GM21526 (cell line): Measurements from ENCODE around the gene FXYD3.

Experiments
- ATAC-seq: cut with Tn5 transposase; IDR thresholded peaks from one replicate; pipeline ENCODE4 v1.9.1; 2021; ENCODE audit warnings: moderate library complexity; ENCODE audit not compliant: unreplicated experiment, low FRiP score

FXYD3 gene

DNA sequence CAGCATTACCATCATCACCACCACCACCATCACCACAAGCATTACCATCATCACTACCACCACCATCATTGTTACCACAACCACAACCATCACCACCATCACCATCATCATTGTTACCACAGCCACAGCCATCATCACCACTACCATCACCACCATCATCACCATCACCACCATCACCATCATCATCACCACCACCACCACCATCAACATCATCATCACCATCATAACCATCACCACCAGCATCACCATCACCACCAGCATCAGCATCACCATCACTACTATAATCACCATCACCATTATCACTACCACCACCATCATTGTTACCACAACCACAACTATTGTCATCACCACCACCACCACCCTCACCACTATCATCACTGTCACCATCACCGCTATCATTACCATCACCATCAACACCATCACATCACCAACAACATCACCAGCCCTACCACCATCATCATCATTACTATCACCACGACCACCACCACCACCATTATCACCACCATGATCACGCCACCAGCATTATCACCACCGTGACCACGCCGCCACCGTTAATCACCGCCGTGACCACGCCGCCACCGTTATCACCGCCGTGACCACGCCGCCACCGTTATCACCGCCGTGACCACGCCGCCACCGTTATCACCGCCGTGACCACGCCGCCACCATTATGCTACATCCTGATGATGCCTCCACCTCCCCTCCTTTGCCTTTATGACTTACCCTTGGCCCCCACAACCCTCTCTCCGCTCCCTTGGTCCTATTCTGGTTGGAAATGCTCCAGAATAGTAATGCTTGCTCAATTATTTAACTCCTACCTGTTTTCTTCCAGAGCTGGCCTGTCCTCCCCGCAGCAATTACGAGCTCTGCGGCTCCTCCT is 10.0 kb upstream of the FXYD3 start:
- ATAC-seq: no peak

DNA sequence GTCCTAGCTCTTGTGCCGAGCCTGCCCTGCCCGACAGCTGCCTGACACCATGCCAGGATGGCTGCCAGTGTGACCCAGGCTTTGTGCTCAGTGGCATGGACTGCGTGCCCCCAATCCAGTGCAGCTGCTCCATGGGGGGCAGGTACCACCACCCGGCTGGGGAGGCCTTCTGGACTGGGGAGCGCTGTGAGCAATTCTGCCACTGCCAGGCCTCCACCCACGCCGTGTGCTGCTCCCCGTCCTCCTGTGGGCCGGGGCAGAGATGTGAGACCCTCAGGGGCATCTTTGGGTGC is 9.4 kb upstream of the FXYD3 start:
- ATAC-seq: no peak

DNA sequence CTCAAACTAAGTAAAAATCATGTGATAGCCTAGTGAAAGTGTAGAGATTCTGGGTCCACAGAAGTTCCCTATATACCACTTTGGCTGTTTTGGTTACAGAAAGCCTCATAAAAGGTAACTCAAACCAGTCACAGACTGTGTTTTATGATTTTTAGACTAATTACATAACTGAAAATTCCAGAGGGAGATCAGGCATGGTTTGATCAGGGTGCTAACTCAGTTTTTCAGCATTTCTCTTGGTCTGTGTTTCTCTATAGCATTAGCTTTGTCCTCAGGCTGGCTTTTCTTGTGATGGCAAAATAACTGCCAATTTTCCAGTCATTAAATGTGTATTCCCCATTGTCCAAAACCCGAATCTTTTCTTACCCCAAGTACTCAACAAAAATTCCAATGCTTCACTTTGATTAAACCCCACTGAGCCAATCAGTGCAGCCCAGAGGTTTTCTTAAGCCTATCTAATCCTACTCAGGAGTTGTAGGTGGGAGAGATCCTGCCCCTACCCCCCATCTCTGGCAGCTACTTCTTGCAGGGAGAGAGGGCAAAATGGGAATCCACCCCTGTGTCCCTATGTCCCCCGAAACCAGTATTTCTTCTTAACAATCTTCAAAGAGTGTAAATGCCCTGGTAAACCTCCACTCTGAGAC is 8.6 kb upstream of the FXYD3 start:
- ATAC-seq: no peak

DNA sequence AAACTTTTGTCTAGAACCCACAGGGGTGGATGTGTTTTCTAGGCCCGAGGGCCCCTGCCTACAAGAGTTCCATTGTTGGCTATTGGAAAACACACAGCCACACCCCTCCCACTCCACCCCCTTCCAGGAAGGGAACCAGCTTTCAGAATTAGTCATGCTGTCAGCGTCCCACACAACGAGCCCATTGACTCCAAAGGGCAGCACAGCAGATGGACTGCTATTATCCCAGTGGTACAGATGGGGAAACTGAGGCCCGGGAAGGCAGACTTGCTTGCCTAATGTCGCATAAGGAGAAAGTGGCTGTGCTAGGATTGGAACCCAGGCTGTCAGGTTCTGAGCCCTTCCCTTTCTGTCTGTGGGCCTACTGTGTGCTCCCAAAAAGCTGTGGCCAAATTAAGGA is 8.1 kb upstream of the FXYD3 start:
- ATAC-seq: no peak

DNA sequence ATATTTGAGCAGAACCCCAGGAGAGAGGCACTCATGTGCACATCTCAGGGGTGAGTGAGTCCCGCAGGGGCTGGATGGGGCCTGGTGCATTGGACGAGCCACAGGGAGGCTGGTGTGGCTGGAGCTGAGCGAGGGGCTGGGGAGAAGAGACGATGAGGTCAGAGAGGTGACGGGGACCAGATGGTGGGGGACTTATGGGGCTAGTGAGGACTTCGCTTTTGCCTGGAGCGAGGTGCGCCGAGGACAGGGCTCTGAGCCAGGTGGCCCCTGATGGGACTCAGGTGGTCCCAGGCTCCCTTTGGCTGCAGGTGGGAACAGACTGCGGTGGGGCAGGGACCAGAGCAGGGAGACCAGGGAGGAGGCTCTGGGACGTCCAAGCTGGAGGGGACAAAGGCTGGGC is 6.9 kb upstream of the FXYD3 start:
- no peak for ATAC-seq

DNA sequence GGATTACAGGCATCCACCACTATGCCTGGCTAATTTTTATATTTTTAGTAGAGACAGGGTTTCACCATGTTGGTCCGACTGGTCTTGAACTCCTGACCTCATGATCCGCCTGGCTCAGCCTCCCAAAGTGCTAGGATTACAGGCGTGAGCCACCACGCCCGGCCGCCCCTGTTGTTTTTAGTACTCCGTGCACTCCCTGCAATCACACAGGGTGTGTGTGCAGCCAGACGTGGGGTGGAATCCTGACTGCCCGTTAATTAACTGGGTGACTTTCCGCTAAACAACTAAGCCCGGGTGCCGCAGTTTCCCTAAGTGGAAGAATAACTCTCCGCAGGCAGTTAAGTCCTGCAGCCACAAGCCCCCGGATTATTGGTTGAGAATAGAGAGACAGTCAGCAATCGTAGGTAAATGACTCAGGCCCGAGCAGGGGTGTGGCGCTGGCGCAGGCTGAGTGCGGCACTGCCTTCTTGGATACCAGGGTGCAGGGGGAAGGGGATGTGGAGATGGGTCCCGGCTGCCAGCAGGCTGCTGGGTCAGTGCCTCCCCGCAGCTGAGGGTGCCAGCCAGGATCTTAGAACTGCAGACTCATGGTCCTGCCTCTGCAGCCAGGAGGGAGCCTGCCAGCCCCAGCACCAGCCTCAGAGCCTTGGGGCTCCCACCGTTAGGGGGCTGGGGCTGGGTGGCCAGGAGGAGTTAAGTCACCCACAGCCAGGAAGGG is 6.1 kb upstream of the FXYD3 start:
- ATAC-seq: no peak

DNA sequence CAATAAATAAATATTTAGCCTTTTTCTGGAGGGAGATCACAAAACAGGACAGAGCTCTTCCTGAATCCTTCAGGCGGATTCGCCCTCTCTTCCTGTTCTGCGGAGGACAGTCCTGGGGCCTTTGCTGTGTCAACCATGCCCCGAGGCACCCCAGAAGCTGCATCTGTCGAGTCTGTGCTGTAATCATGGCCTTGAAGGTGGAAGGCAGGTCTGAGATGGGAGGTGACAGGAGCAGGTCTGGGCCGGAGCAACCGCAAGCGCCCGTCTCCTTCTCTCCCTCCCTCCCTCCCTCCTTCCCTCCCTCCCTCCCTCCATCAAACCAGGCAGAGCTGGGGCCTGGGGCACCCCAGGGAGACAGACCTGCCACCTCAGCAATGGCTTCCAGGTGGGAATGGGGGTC is 4.6 kb upstream of the FXYD3 start:
- no peak for ATAC-seq

DNA sequence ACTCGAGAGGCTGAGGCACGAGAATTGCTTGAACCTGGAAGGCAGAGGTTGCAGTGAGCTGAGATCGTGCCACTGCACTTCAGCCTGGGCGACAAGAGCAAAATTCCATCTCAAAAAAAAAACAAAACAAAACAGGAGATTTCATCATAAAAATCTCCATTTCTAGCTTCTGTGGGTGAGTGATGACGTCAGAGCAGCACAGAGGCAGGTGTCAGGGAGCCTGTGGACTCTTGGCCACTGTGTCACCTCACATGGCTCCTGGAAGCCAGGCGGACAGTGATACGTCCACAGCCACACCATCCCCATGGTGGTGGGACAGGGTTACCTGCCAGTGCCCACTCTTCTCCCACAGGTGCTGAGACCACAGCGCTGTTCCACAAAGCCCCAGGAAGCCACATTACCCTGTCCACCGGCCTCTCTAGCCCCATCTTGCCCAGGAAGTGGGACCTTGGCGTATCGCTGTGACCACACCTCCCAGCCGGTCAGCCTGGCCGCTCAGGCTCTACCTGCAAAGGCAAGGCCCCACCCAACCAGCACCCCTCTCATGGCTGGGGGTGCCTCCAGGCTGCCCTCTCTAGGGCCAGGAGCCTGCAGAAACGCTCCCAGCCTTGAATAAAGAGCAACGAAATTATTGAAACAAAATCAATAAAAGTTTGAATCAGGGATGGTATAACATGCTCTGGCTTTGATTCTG is 2.5 kb upstream of the FXYD3 start:
- no peak for ATAC-seq

DNA sequence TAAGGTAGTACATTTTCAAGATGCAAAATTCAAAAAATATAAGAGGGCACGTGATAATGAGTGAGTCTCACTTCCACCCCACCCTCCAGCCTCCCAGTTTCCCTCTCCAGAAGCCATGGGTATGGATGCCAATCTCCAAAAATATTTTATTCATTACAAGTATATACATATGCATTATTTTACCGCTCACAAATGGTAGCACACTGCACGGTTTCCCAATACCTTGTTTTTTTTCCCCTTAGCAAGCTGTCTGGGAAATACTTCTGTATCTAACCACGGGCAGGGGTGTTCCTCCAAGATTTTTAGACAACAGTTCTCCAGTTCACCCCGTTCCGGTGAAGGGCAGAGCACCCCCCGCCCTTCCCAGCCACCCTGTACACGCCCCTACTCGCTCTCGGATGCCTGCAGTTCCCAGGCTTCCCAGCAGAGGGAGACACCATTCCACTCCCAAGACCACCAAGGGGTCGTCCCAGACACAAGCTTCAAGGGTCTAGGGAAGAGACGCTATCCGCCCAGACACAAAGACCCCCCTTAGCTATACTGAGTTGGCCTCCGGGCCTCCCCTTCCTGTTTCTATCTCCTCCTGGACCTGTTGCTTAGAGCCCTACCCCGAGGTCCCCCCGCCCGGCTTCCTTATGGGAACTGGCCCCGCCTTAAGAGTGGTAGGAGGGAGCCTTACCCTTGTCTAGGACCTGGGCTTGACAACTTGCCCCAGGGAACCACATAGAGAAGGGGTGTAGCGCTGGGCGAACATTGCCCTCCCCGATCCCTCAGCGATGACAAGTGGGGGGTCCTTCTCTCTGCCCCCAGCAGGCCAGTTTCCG is 1.1 kb upstream of the FXYD3 start:
- no peak for ATAC-seq

DNA sequence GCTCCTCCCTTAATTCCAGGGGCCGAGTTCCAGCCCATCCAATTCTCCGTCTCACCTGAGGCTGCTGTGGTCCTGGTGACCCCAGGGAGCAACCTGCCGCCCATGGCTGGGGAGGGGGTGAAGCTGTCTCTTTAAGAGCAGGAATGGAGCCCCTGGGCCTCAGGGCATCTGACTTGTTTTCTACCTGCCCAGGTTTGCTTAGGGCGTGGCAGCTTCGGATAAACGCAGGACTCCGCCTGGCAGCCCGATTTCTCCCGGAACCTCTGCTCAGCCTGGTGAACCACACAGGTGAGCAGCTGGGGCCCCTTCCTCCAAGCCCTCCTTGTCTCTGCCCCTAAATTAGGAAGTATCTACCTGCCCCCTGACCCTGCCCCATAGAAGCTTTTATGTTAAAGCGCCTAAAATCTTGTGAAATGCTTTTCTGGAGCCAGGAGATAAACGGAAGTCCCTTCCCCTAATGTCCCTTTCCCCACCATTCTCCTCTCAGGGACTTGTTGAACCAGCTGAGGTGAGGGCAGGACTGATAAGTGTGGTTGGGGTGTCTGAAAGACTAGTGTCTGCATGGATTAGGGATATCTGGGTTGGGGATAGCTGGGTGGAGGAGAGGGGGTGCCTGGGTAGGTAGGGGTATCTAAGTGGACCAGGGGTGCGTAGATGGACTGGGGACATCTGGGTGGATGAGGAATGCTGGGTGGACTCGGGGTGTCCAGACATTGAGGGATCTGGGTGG is 614 bp downstream of the FXYD3 start:
- no peak for ATAC-seq

DNA sequence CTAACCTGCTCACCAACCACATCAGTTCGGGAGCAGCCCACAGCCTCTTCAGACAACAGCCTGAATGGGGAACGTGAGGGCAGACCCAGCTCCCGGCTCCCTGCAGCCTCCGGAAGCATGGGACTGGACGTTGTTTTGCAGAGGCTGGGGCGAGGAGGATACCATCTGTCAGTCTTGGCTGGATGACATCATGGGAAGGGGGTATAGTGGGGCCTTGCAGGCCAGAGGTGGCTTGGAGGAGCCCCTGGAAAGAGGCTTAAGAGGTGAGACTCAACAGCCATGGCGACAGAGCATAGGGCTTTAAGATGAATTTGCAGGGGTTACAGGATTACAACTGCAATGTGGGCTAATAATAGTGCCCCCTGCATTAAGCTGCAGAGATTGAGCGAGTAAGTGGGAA is 1.5 kb downstream of the FXYD3 start:
- ATAC-seq: no peak

DNA sequence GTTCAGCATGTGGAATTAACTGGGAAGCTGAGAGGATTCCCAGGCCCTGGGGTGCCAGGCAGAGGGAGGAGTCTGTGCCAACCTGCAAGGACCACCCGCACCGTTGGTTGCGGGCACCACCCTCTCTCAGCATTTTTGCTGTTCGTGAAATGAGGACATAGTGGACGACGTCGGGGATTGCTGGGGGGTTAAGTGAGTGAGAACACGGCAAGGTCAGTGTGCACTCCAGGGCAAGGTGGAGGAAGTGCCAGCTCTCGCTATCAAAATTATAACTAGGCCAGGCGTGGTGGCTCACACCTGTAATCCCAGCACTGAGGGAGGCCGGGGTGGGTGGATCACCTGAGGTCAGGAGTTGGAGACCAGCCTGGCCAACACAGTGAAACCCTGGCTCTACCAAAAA is 2.2 kb downstream of the FXYD3 start:
- ATAC-seq: no peak

DNA sequence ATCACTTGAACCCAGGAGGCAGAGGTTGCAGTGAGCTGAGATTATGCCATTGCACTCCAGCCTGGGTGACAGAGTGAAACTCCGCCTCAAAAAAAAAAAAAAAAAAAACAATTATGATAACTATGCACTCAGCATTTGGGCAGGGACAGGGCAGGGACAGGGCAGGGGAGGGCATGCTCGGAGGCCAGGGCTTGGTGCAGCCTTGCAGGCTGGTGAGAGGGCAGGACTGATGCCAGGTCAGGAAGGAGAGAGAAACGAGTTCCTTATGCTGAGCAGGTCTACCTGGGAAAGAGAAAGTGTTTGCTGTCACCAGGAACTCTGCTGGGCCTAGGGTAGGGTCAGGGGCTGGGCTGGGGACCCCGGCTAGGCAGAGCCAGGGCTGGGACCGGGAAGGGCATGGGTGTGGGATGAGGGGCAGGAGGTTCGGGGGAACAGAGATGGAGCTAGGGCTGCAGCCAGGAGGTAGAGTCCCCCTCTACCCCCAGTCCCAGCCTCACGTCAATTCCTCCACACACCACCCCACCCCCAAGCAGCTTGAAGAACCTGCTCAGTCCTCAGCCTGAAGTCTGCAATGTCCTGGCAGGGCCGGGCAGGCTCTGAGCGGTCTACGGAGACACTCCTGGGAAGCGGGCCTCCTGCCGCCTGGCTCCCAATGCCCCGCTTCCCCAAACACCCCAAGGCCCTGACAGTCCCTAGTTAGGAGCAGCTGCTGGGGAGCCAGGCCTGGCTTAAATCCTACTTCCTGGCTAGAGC is 2.8 kb downstream of the FXYD3 start:
- no peak for ATAC-seq

DNA sequence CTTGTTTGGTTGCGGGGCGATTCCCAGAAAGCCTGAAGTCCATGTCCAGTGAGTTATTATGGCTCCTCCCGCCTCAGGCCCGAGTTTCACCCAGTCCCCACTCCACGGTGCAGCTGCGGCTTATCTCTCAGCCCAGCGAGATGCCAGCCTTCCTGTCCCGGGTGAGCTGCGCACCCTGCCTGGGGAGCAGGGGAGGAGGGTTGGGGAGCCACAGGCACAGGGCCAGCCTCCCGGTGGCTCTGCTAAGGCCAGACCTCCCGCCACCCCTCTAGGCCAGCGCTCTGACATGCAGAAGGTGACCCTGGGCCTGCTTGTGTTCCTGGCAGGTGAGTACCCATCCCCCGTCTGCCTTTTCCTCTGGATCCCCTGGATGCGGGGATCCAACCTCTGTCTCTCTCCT is 3.5 kb downstream of the FXYD3 start:
- no peak for ATAC-seq

DNA sequence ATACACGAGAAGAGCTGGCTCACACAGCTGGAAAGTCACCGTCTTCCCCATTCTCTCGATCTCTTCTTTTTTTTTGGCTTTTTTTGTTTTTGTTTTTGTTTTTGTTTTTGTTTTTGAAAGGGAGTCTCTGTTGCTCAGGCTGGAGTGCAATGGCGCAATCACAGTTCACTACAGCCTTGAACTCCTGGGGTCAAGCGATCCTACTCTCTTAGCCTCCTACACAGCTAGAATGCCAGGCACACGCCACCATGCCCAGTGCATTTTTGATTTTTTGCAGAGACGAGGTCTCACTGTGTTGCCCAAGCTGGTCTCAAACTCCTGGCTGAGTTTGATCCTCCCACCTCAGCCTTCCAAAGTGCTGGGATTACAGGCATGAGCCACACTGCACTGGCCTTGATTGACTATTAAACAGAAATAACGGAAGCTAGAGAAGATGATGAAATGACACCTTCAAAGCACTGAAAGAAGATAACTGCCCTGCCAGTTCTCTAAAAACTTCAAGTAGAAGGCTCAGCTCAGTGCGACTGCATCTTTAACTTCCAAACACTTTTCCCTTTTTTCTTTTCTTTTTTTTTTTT is 4.0 kb downstream of the FXYD3 start:
- no peak for ATAC-seq

DNA sequence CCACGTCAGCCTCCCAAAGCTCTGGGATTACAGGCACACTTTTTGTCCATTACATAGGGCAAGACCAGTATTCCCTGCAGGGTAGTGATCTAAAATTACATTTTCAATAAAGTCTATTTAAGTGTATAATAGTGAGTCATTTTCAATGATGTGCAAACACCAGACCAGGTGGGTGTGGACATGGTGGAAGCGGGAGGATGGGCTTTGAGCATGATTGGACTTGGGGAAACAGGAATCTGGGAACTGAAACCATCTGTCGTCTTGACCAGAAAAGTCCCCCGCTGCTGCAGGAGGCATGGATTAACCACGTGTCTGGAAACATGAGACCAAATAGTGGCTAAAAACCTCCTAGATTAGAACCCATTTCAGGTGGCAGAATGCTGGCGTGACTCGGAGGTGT is 4.9 kb downstream of the FXYD3 start:
- no peak for ATAC-seq

DNA sequence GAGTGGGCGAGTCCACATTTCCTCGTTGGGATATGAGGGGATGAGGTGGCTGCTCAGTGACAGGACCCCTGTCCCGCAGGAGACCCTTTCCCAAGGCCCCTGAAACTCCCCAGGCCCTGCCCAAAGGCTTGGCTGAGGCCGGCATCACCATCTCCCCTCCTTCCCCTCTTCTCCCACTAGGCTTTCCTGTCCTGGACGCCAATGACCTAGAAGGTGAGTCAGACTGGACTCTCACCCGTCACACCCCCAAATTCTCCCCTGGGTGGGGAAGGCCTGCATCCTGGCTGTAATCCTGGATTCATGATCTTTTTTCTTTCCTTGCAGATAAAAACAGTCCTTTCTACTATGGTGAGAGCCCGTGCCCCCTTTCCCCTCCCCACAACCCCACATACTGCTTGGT is 5.3 kb downstream of the FXYD3 start:
- ATAC-seq: no peak

DNA sequence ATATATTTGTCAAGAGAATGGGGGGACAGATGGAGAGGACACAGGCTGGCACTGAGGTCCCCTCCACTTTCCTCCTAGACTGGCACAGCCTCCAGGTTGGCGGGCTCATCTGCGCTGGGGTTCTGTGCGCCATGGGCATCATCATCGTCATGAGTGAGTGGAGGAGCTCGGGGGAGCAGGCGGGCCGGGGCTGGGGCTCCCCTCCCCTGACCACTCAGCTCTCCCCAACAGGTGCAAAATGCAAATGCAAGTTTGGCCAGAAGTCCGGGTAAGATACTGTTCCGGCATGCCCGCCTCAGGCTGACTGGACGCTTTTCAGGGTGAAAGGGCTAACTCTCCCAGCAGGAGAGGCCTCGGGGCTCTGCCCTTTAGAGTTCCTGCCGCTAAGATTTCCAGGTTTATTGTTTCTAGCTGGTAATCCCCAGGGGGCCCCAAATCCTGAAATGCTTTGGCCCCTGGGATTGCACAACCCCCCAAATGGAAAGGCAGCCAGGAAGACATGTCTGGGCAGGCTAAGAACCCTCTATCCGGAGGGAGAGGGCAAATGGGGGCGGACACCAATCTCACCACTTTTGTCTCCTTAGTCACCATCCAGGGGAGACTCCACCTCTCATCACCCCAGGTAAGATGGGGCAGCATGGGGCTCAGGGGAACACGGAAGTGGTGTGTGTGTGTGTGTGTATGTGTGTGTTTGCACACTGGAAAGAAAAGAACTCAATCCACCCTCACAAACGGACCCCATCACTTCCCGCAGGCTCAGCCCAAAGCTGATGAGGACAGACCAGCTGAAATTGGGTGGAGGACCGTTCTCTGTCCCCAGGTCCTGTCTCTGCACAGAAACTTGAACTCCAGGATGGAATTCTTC is 7.3 kb downstream of the FXYD3 start:
- ATAC-seq: no peak
